HepG2 (cell line): Measurements from ENCODE around the gene CGB3. TPM values are rescaled to one million over a fixed set of nuclear protein-coding genes. Genes with fewer than 3 reads are reported as not detected.

ENCODE experiments used
- ATAC-seq: fragments of 200-7000 bp; cut with Tn5 transposase; 3 replicates; pipeline ENCODE4 v1.9.1; 2020; ENCODE audit warnings: mild to moderate bottlenecking, moderate library complexity
- BruUV-seq: library from RNA; stranded (reverse); fragments of 400-500 nt; replicated peaks from 2 replicates; lab custom pipeline; 2021; lab: Mats Ljungman, UMichigan
- CTCF ChIA-PET: fragments of 300-600 bp; formaldehyde crosslinking; extraction: SDS; loops from one replicate; lab custom pipeline; 2021; ENCODE audit warnings: low total read pairs, inconsistent platforms, low intra/inter-chr PET ratio; lab: Yijun Ruan, JAX
- POLR2A ChIA-PET: fragments of 350-600 bp; sonication (Branson Sonifier 250); formaldehyde crosslinking; loops from one replicate; lab custom pipeline; 2020; ENCODE audit warnings: antibody characterized with exemption, inconsistent platforms; lab: Yijun Ruan, JAX
- DNase-seq: peaks from one replicate; pipeline ENCODE4 v3.0.0-alpha.2; 2015; ENCODE audit warnings: low spot score
- FAIRE-seq: peaks from 3 replicates; lab custom pipeline; 2011; peaks lifted over from hg19 to GRCh38; lab: Jason Lieb, UNC
- H2AFZ ChIP-seq: one replicate; pipeline ENCODE4 v1.6.1; 2011; ENCODE audit warnings: low read length, inconsistent platforms
- H3K27ac ChIP-seq: fragments of 300-600 bp; 3 replicates; pipeline ENCODE4 v1.8.0; 2011; ENCODE audit warnings: mixed run types, mild to moderate bottlenecking, mixed read lengths, low read length, inconsistent platforms; ENCODE audit not compliant: insufficient read depth; ENCODE audit errors: extremely low read length
- H3K27me3 ChIP-seq, 2 experiments: fragments of 200-600 bp in 1 of 2; 2 replicates in 1 of 2; 3 replicates in 1 of 2; pipeline versions ENCODE4 v1.6.0 to v1.8.0; 2011; ENCODE audit warnings: low read length in 2 of 2, mild to moderate bottlenecking in 2 of 2, moderate library complexity in 2 of 2, inconsistent platforms in 1 of 2; ENCODE audit not compliant: insufficient read depth in 2 of 2, control insufficient read depth in 1 of 2
- H3K36me3 ChIP-seq, 2 experiments: fragments of 200-600 bp in 1 of 2; replicated peaks in 1 of 2; 2 replicates in 1 of 2; 3 replicates in 1 of 2; pipeline versions ENCODE4 v1.5.1 to v1.8.0; 2011; ENCODE audit warnings: low read length in 2 of 2, inconsistent platforms in 1 of 2; ENCODE audit not compliant: insufficient read depth in 2 of 2, control insufficient read depth in 1 of 2
- H3K4me1 ChIP-seq: 2 replicates; pipeline ENCODE4 v1.5.1; 2012; ENCODE audit warnings: low read length, inconsistent platforms; ENCODE audit not compliant: insufficient read depth
- H3K4me2 ChIP-seq: 2 replicates; pipeline ENCODE4 v1.6.0; 2011; ENCODE audit warnings: low read depth, low read length, inconsistent platforms
- H3K4me3 ChIP-seq, 3 experiments: fragments of 200-600 bp in 1 of 3; sonication (generic), shearing (Covaris generic) in 1 of 3; replicated peaks in 1 of 3; 2 replicates each; pipeline ENCODE4 v1.5.1; 2011 to 2016; ENCODE audit warnings: low read length in 3 of 3, inconsistent platforms in 2 of 3, low read depth in 2 of 3, mild to moderate bottlenecking in 2 of 3, control low read depth in 1 of 3, mixed read lengths in 1 of 3; ENCODE audit not compliant: insufficient read depth in 1 of 3
- H3K79me2 ChIP-seq: one replicate; pipeline ENCODE4 v1.6.1; 2011; ENCODE audit warnings: low read length, inconsistent platforms; ENCODE audit not compliant: insufficient read depth
- H3K9ac ChIP-seq: 2 replicates; pipeline ENCODE4 v1.6.0; 2011; ENCODE audit warnings: mild to moderate bottlenecking, low read depth, low read length, inconsistent platforms; ENCODE audit not compliant: insufficient read depth
- H3K9me3 ChIP-seq: 2 replicates; pipeline ENCODE4 v1.5.1; 2012; ENCODE audit warnings: mild to moderate bottlenecking, low read length
- H4K20me1 ChIP-seq: 2 replicates; pipeline ENCODE4 v1.6.0; 2011; ENCODE audit warnings: inconsistent platforms, mild to moderate bottlenecking, low read length, moderate library complexity; ENCODE audit not compliant: insufficient read depth
- ATF7 ChIP-seq, 2 experiments: fragments of 450-650 bp in 1 of 2; sonication (generic) in 1 of 2; formaldehyde crosslinking in 1 of 2; IDR thresholded peaks; 2 replicates each; pipeline versions ENCODE4 v1.4.0 to v1.6.1; 2016 to 2020; ENCODE audit warnings: antibody characterized with exemption in 1 of 2, mild to moderate bottlenecking in 1 of 2, missing genetic modification reagents in 1 of 2
- CEBPG ChIP-seq: IDR thresholded peaks from 2 replicates; pipeline ENCODE4 v1.6.1; 2016
- E2F2 ChIP-seq: sonication (generic); formaldehyde crosslinking; IDR thresholded peaks from 2 replicates; pipeline ENCODE4 v1.4.0; 2020; ENCODE audit warnings: missing genetic modification reagents, borderline replicate concordance
- ETV5 ChIP-seq: IDR thresholded peaks from 2 replicates; pipeline ENCODE4 v1.6.1; 2018; ENCODE audit warnings: missing biosample characterization, missing genetic modification reagents, inconsistent platforms, borderline replicate concordance
- KMT2A ChIP-seq: sonication (generic); formaldehyde crosslinking; IDR thresholded peaks from 2 replicates; pipeline ENCODE4 v1.4.0; 2020; ENCODE audit warnings: missing genetic modification reagents
- NCOA1 ChIP-seq: sonication (generic); formaldehyde crosslinking; IDR thresholded peaks from 2 replicates; pipeline ENCODE4 v1.9.0; 2021; ENCODE audit warnings: missing genetic modification reagents
- RERE ChIP-seq: IDR thresholded peaks from 2 replicates; pipeline ENCODE4 v1.6.1; 2016; ENCODE audit warnings: low read depth, missing genetic modification reagents, missing compliant biosample characterization
- SOX6 ChIP-seq, 2 experiments: fragments of 450-650 bp in 1 of 2; sonication (generic) in 1 of 2; formaldehyde crosslinking in 1 of 2; IDR thresholded peaks; 2 replicates each; pipeline versions ENCODE4 v1.4.0 to v1.6.1; 2017 to 2020; ENCODE audit warnings: antibody characterized with exemption in 1 of 2, mild to moderate bottlenecking in 1 of 2, missing genetic modification reagents in 1 of 2
- THAP11 ChIP-seq: IDR thresholded peaks from 2 replicates; pipeline ENCODE4 v1.6.1; 2016; ENCODE audit warnings: missing biosample characterization, missing genetic modification reagents
- TSC22D2 ChIP-seq: sonication (generic); formaldehyde crosslinking; IDR thresholded peaks from 2 replicates; pipeline ENCODE4 v1.5.1; 2020; ENCODE audit warnings: missing genetic modification reagents, mild to moderate bottlenecking, borderline replicate concordance
- ZFP82 ChIP-seq: sonication (generic); formaldehyde crosslinking; IDR thresholded peaks from 2 replicates; pipeline ENCODE4 v1.5.1; 2020; ENCODE audit warnings: mild to moderate bottlenecking, missing genetic modification reagents, borderline replicate concordance
- ZNF160 ChIP-seq: sonication (generic); formaldehyde crosslinking; IDR thresholded peaks from 2 replicates; pipeline ENCODE4 v1.8.0; 2022; ENCODE audit warnings: mild to moderate bottlenecking, inconsistent platforms, missing genetic modification reagents
- ZNF530 ChIP-seq: sonication (generic); formaldehyde crosslinking; IDR thresholded peaks from 2 replicates; pipeline ENCODE4 v1.5.0; 2020; ENCODE audit warnings: low read depth, mild to moderate bottlenecking, missing genetic modification reagents
- ZNF589 ChIP-seq: sonication (generic); formaldehyde crosslinking; conservative IDR thresholded peaks from 2 replicates; pipeline ENCODE4 v1.8.0; 2022; ENCODE audit warnings: mild to moderate bottlenecking, moderate library complexity, missing genetic modification reagents
- ZNF788 ChIP-seq: sonication (generic); formaldehyde crosslinking; IDR thresholded peaks from 2 replicates; pipeline ENCODE4 v1.5.0; 2020; ENCODE audit warnings: mild to moderate bottlenecking, missing genetic modification reagents, borderline replicate concordance
- ZNF878 ChIP-seq: sonication (generic); formaldehyde crosslinking; IDR thresholded peaks from 2 replicates; pipeline ENCODE4 v1.8.1; 2023; ENCODE audit warnings: mild to moderate bottlenecking, missing genetic modification reagents, moderate library complexity
- WGBS: methylation state at CpG from one replicate; pipeline ENCODE4 v1.1.6; 2017; ENCODE audit warnings: low lambda C conversion rate; 5-methylcytosine and 5-hydroxymethylcytosine counted together
- in situ Hi-C: cut with HindIII; loops from 2 replicates; pipeline ENCODE4 v1.10.0; 2017; ENCODE audit warnings: low pct_unique_long_range_greater_than_20kb; ENCODE audit not compliant: extremely low pct_ligation_motif_present
- intact Hi-C: fragments of 100-400 bp; cut with micrococcal nuclease; formaldehyde crosslinking; loops from one replicate; pipeline ENCODE4 v1.10.0; 2022; ENCODE audit not compliant: unreplicated experiment
- polyA plus RNA-seq, 8 experiments: library from polyadenylated mRNA; depleted of rRNA in 3 of 8; stranded (reverse) in 7 of 8; unstranded in 1 of 8; fragments of >200 nt; fragmentation: Illumina TruSeq in 4 of 8; extraction: Trizol in 4 of 8; gene quantifications; 2 replicates each; pipeline versions ENCODE4 v1.2.1 to v1.2.3, GENCODE V29; 2011 to 2016; ENCODE audit warnings: low read depth in 4 of 8, missing spikeins in 1 of 8, mixed read lengths in 1 of 8; ENCODE audit not compliant: insufficient read depth in 1 of 8
- total RNA-seq, 5 experiments: library from RNA; depleted of rRNA; stranded (reverse); fragments of >200 nt; fragmentation: Illumina TruSeq; extraction: Trizol; gene quantifications; 2 replicates each; pipeline ENCODE4 v1.2.3, GENCODE V29; 2016; ENCODE audit warnings: low read depth in 1 of 5
- TF ChIP-seq, protein P1 (sequence below): sonication (generic); formaldehyde crosslinking; IDR thresholded peaks from 2 replicates; pipeline ENCODE4 v1.4.0; 2020; ENCODE audit warnings: missing genetic modification reagents, borderline replicate concordance

Gene CGB3
- total and polyA plus RNA-seq, 2 of the 13 experiments (the other 11 are each of a cell fraction or from before 2014, with no cell fraction given), result not detected

DNA sequence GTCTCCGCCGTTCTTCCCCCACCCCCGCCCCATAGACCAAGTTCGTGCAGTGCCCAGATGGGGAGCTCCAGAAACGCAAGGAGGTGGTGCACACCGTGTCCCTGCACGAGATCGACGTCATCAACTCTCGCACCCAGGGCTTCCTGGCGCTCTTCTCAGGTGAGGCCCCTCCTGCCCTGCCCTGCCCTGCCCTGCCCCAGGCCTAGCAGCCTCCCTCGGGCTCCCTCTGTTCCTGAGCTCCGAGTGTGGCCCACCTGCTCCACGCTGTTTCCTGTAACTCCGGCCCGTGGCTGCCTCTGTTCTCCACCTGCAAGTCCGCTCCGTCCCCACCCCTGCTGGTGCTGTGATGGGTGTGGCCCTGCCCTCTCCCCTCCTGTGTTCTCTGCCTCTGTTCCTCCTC, 13.7 kb downstream of the CGB3 start:
- no peak overlapping the region for H3K4me3 ChIP-seq
- H3K9me3 ChIP-seq, result no peaks in the 10 kb centered on the region
- POLR2A ChIA-PET, result no interaction called here
- H3K4me2 ChIP-seq, result no peak overlapping the region
- in situ Hi-C loops, result no loop called here
- H3K79me2 ChIP-seq, result no peaks in the 10 kb centered on the region
- no peaks in the 10 kb centered on the region for H3K4me1 ChIP-seq
- no peak for FAIRE-seq
- 95% methylated on average over 17 of the region's 18 CpGs for WGBS
- TF ChIP-seq ZNF160 (CRISPR knock-in tag), result no peak
- TF ChIP-seq NCOA1, result no peak
- no peak for TF ChIP-seq ZNF788
- TF ChIP-seq RERE (CRISPR knock-in tag), result no peak
- TF ChIP-seq ZNF530 (CRISPR knock-in tag), result no peak
- TF ChIP-seq ETV5 (CRISPR knock-in tag), result no peak
- TF ChIP-seq KMT2A (CRISPR knock-in tag), result no peak
- no peak for TF ChIP-seq ATF7 (IDR thresholded peaks at IDR 0.05)
- TF ChIP-seq ATF7 (CRISPR knock-in tag; IDR thresholded peaks at IDR 0.05), result no peak
- TF ChIP-seq E2F2 (CRISPR knock-in tag), result no peak
- no peak for TF ChIP-seq ZNF589
- no peak for TF ChIP-seq THAP11 (CRISPR knock-in tag)
- TF ChIP-seq CEBPG, result no peak
- no peak for TF ChIP-seq SOX6 (IDR thresholded peaks at IDR 0.05)
- no peak for TF ChIP-seq SOX6 (CRISPR knock-in tag; IDR thresholded peaks at IDR 0.05)
- TF ChIP-seq ZNF878 (CRISPR knock-in tag), result no peak
- TF ChIP-seq, protein P1, sequence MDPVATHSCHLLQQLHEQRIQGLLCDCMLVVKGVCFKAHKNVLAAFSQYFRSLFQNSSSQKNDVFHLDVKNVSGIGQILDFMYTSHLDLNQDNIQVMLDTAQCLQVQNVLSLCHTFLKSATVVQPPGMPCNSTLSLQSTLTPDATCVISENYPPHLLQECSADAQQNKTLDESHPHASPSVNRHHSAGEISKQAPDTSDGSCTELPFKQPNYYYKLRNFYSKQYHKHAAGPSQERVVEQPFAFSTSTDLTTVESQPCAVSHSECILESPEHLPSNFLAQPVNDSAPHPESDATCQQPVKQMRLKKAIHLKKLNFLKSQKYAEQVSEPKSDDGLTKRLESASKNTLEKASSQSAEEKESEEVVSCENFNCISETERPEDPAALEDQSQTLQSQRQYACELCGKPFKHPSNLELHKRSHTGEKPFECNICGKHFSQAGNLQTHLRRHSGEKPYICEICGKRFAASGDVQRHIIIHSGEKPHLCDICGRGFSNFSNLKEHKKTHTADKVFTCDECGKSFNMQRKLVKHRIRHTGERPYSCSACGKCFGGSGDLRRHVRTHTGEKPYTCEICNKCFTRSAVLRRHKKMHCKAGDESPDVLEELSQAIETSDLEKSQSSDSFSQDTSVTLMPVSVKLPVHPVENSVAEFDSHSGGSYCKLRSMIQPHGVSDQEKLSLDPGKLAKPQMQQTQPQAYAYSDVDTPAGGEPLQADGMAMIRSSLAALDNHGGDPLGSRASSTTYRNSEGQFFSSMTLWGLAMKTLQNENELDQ (CRISPR knock-in tag), result no peak
- no peak for TF ChIP-seq TSC22D2
- no peak for TF ChIP-seq ZFP82 (CRISPR knock-in tag)
- TF ChIP-seq, all 625 proteins: peak for 0
- BruUV-seq, result no TSS peak
- no peak for DNase-seq
- no peak overlapping the region for H3K9ac ChIP-seq
- CTCF ChIA-PET, result no interaction called here
- no peaks in the 10 kb centered on the region for H4K20me1 ChIP-seq
- no peak overlapping the region for H3K27ac ChIP-seq
- intact Hi-C loops, result no loop called here
- H2AFZ ChIP-seq, result no peak overlapping the region
- H3K27me3 ChIP-seq, result no peaks in the 10 kb centered on the region
- ATAC-seq, result no peak
- H3K36me3 ChIP-seq, result peaks cover 21 to 66% of the 10 kb centered on the region in 2 experiments; a peak in 4 of 5 replicates
